GM12864 (cell line): ENCODE results near the gene EMP1.
"Not testable (repeated sequence)": the region's sequence is repeated elsewhere in the genome, so short reads cannot be mapped to it uniquely, and the experiment has no call there.

Source experiments
- DNase-seq: peaks from one replicate; pipeline ENCODE4 v3.0.0-alpha.2; 2011; ENCODE audit warnings: low read depth
- H3K4me3 ChIP-seq: 2 replicates; pipeline ENCODE4 v1.5.1; 2011; ENCODE audit warnings: mild to moderate bottlenecking, low read depth, low read length, control low read depth
- TF ChIP-seq, protein P1 (sequence below): IDR thresholded peaks from 2 replicates; pipeline ENCODE4 v1.5.1; 2011; ENCODE audit warnings: low read depth, mild to moderate bottlenecking, moderate library complexity, low read length, control low read depth, inconsistent platforms; ENCODE audit errors: missing control alignments

The EMP1 gene

DNA sequence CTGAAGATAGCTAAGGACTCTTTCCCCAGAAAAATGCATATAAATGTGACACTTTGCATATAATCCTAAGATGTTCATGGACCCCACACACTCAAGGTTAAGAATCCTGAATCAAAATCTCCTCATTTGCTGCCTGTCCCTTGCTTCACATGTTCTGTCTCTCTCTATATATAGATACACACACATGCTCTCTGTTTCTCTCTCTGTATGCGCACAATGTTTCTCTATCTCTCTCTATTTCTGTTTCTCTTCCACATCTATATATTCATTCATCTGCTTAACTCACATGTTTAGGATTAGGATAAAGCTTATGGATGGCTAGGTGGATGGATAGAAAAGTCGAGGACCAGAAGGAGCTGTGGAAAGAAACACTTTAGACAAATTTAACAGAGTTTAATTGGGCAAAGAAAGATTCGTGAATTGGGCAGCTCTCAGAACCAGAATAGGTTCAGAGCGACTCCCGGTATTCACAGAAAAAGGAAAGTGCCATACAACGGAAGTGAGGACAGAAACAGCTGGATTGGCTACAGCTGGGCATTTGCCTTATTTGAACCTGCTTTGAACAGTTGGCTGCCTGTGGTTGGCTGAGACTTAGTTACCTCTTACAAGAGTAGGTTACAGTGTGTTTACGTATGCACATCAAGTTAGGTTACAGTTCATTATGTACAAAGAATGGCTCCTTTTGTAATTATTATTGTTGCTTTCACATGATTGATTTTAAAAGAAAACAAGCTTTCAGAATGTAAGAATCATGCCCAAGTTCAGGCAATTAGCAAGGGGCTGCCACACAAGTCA lies 57.6 kb downstream of the EMP1 start:
- TF ChIP-seq, protein P1, sequence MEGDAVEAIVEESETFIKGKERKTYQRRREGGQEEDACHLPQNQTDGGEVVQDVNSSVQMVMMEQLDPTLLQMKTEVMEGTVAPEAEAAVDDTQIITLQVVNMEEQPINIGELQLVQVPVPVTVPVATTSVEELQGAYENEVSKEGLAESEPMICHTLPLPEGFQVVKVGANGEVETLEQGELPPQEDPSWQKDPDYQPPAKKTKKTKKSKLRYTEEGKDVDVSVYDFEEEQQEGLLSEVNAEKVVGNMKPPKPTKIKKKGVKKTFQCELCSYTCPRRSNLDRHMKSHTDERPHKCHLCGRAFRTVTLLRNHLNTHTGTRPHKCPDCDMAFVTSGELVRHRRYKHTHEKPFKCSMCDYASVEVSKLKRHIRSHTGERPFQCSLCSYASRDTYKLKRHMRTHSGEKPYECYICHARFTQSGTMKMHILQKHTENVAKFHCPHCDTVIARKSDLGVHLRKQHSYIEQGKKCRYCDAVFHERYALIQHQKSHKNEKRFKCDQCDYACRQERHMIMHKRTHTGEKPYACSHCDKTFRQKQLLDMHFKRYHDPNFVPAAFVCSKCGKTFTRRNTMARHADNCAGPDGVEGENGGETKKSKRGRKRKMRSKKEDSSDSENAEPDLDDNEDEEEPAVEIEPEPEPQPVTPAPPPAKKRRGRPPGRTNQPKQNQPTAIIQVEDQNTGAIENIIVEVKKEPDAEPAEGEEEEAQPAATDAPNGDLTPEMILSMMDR, result no peak
- H3K4me3 ChIP-seq, result no peak overlapping the region
- no peak for DNase-seq

DNA sequence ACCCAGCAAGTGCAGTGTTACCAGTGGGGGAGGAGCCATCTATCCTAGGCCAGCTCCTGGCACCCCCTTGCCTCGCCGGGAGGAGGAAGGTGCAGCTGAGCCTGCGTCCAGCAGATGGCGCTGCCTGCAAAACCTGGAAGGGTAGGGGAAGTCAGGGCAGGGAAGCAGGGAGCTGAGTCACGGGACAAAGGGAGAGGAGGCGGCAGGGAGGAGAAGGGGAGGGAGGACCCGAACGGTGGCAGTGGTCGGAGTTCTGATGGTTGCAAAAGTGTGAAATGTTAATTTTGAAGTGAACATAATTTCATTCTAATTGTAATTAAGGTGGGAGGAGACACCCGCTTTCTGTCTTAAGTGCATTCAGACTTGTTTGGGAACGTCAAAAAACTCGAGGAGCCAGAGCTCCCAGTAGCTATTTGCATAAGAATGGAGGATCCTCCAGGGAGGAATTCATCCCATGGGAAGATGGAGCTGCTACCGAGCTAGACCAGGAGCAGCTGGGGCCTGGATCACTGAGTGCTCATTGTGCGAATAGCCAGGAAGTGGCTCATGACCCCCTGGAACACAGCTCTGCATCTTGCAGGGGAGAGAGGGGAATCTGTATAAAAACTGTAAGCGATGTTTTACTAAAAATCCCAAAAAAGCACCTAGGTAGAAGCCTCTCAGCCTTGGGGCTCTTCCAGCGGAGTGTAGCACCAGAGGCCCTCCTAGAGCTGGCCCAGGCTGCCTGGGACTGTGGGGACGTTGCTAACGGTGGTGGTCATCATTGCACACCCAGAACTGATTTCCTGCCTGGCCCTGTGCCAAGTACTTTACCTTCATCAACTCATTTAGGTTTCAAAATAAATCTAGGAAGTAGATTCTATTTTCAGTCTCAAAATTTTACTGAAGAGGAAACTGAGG lies 59.5 kb downstream of the EMP1 start:
- H3K4me3 ChIP-seq, result no peak overlapping the region
- peak; percentile 16 for DNase-seq
- TF ChIP-seq, protein P1, result peak; percentile 97

DNA sequence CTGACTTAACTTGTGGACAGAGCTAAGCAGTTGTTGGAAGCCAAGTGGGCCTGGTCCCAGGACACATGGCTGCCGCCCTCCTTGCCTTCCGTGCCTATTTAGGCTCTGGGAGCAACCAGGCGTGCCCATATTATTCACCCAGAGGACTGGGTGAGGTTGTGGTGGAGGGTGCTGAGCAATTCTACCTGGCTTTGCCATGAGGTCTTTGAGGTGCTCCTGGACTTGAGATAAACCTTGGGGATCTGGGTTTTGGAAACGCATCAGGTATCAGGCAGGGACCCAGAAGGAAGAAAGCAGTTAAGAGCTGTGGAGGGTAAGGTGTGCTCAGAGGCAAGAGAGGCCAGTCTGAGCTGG lies 60.1 kb downstream of the EMP1 start:
- TF ChIP-seq, protein P1, result no peak
- DNase-seq, result no peak
- no peak overlapping the region for H3K4me3 ChIP-seq

DNA sequence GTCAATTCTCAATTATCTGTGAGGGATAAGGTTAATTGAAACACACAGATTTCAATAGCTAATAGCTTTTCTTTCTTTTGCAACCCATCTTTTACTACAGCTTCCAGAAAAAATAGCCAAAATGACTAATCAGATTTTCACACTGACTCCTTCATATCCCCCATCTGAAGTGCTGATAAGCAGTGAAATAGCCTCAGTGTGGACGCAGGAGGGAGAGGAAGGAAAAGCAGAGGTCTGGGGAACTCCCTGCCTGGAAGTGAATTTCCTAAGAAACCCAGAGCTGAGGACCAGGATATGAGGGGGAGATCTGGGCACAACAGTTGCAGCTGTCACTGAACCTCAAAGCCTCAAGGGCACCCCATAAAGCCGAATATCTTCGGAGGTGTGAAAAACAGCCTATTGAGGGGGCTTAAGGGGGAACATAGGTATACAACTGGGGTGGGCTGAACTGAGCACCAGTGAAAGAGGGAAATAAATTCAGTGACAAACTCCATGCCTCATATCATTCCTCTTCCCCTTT lies 60.9 kb downstream of the EMP1 start:
- H3K4me3 ChIP-seq, result no peak overlapping the region
- TF ChIP-seq, protein P1, result no peak
- no peak for DNase-seq

DNA sequence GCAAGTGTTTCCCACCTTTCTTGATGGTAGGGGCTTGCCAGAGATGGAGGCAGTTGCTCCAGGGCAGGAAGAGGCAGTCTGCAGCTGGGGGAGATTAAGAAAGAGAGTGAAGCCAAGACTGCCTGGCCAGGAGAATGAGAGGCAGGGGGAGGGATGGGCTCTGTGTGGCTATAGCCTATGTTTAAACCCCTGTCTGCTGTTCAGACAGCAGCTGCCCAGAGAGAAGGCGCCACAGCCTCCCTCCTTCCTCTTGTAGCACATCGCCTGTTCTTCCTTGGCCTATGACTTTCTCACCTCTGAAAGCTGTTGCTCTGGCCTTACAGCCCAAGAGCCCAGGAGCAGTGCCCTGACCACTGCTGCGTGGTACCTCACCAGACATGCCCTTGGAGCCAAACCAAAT lies 61.7 kb downstream of the EMP1 start:
- DNase-seq, result no peak
- TF ChIP-seq, protein P1, result no peak
- no peak overlapping the region for H3K4me3 ChIP-seq

DNA sequence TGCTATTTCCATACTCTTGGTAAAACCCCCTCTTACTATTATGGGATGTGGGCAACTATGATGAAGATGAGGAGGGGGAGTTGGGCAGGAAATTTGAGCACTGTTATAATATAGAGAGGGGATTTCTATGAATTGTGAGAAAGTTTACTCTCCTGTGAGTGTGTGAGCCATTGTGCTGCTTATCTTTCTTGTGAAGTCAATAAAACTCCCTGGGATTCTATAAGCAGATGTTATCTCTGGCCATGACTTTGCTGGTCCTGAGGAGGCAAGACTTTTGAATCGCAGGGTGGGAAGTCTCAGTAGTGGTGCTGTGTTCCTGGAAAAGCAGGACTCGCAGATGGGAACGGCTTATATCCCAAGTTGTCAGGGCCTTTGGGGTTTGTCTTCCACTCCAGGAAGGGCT lies 62.2 kb downstream of the EMP1 start:
- H3K4me3 ChIP-seq, result no peak overlapping the region
- TF ChIP-seq, protein P1, result no peak
- DNase-seq, result no peak

DNA sequence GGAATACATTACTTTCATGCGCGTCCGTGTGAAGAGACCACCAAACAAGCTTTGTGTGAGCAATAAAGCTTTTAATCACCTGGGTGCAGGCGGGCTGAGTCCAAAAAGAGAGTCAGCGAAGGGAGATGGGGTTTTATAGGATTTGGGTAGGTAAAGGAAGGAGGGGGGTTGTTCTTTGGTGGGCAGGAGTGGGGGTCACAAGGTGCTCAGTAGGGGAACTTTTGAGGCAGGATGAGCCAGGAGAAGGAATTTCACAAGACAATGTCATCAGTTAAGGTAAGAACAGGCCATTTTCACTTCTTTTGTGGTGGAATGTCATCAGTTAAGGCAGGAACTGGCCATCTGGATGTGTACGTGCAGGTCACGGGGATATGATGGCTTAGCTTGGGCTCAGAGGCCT lies 63.1 kb downstream of the EMP1 start:
- DNase-seq, H3K4me3 ChIP-seq: not testable (repeated sequence)

DNA sequence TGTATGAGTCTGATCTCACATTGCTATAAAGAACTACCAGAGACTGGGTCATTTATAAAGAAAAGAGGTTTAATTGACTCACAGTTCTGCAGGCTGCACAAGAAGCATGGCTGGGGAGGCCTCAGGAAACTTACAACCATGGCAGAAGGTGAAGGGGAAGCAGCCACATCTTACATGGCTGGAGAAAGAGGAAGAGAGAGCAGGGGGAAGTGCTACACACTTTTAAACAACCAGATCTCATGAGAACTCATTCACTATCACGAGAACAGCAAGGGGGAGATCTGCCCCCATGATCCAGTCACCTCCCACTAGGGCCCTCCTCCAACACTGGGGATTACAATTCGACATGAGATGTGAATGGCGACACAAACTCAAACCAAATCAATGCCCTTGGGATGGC lies 71.3 kb downstream of the EMP1 start:
- DNase-seq, H3K4me3 ChIP-seq: not testable (repeated sequence)
